ENCODE measurements around the gene CLCN5. TPM values are rescaled to one million over a fixed set of nuclear protein-coding genes. Genes with fewer than 3 reads are reported as not detected.

Gene CLCN5
- total RNA-seq, result 1 to 10 TPM in 1 of 2 experiments, under 1 TPM in 1; 0.61 to 1.6 TPM
- 1.7 TPM for polyA plus RNA-seq (2013, experiment 1 of 2)
- 3.0 TPM for polyA plus RNA-seq (2013, experiment 2 of 2)
- total RNA-seq, result 2.2 to 16.8 (median 6.1) reads per million in 172 experiments

GRCh38 chrX:49922291-49923241, at the start of gene CLCN5:
TSS of gene CLCN5 (plus strand) at chrX:49922596. CDS start at chrX:49925299, 2,703 bp downstream.
- DNase-seq (peak; percentile 85 to 98 (median 94)), ATAC-seq (ENCODE audit: poor library complexity) (peak; percentile 94)
- intact Hi-C loops (cut with DNase I, micrococcal nuclease), result loop anchor here in 1 of 2 experiments (2.0 to 5.0 kb wide), 2 partner anchors 45 to 282 kb away; partner anchors contain the start of genes CCNB3 and USP27X
- no peaks in the 10 kb centered on the region for H3K27me3 ChIP-seq (ENCODE audit: control insufficient read depth in 1 of 2, insufficient read depth in 2 of 2, low read length in 2 of 2)
- no peaks in the 10 kb centered on the region for H3K36me3 ChIP-seq (ENCODE audit: insufficient read depth, low read length)
- H3K4me3 ChIP-seq (ENCODE audit: low read length), result peak within 1 kb of the TSS; percentile 71
- H3K27ac ChIP-seq (ENCODE audit: low read depth in 1 of 2, low read length in 2 of 2), result no peak within 1 kb of the TSS
- no peaks in the 10 kb centered on the region for H3K9me3 Mint-ChIP-seq
- peaks cover 8% of the 10 kb centered on the region for H3K4me1 ChIP-seq (ENCODE audit: insufficient read depth, low read length)
- ChIA-PET CTCF (interaction anchor here (1.1 to 2.9 kb wide), 6 partner anchors 34 to 282 kb away, joined by 3 to 12 read pairs (median 4); partner anchors contain the start of gene USP27X), POLR2A (interaction anchor here (0.7 to 1.2 kb wide), 5 partner anchors 41 to 1473 kb away, joined by 3 to 4 read pairs (median 4); partner anchors contain the start of genes CCNB3 and USP27X)
- peaks cover 6% of the 10 kb centered on the region for H3K36me3 Mint-ChIP-seq (ENCODE audit: low read depth)
- H3K27ac Mint-ChIP-seq, result peak within 1 kb of the TSS; percentile 64
- H3K27me3 Mint-ChIP-seq, result no peaks in the 10 kb centered on the region
- H3K4me3 Mint-ChIP-seq, result peak within 1 kb of the TSS; percentile 89
- TF ChIP-seq CTCF (IDR thresholded peaks at IDR 0.05), result no peak
- peaks cover 12% of the 10 kb centered on the region for H3K4me1 Mint-ChIP-seq (ENCODE audit: low read depth)
- no peaks in the 10 kb centered on the region for H3K9me3 ChIP-seq (ENCODE audit: control insufficient read depth in 1 of 2, insufficient read depth in 1 of 2, low read length in 2 of 2)

- Histone ChIP-seq H3K27ac (ENCODE audit: low read depth in 1 of 2, low read length in 2 of 2) (no peak overlapping the region), H3K4me3 (ENCODE audit: low read length) (no peak overlapping the region), H3K27me3 (ENCODE audit: control insufficient read depth in 1 of 2, insufficient read depth in 2 of 2, low read length in 2 of 2) (no peaks in the 10 kb centered on the region), H3K36me3 (ENCODE audit: insufficient read depth, low read length) (no peaks in the 10 kb centered on the region), H3K9me3 (ENCODE audit: control insufficient read depth in 1 of 2, insufficient read depth in 1 of 2, low read length in 2 of 2) (no peaks in the 10 kb centered on the region), H3K4me1 (ENCODE audit: insufficient read depth, low read length) (peaks cover 28% of the 10 kb centered on the region)
- ChIA-PET CTCF (interaction anchor here (0.7 to 2.0 kb wide), 3 partner anchors 36 to 46 kb away, joined by 3 to 5 read pairs (median 4); partner anchors contain the start of gene CLCN5), POLR2A (interaction anchor here (0.9 kb wide), 1 partner anchor 328 kb away, joined by 3 read pairs; the partner anchor contains the start of gene CCNB3)
- H3K27me3 Mint-ChIP-seq, result no peaks in the 10 kb centered on the region
- peaks cover 26% of the 10 kb centered on the region for H3K4me1 Mint-ChIP-seq (ENCODE audit: low read depth)
- intact Hi-C loops (cut with DNase I, micrococcal nuclease), result loop anchor here (2.0 to 5.0 kb wide), 3 partner anchors 46 to 1199 kb away; partner anchors contain the start of gene CLCN5 (in 1 of the 2)
- peak overlapping the region; percentile 81 for H3K4me3 Mint-ChIP-seq
- DNase-seq (peak in 5 of 14 experiments; percentile 6 to 66 (median 47)), ATAC-seq (ENCODE audit: poor library complexity) (no peak)
- H3K36me3 Mint-ChIP-seq (ENCODE audit: low read depth), result no peaks in the 10 kb centered on the region
- H3K27ac Mint-ChIP-seq, result peak overlapping the region; percentile 85
- peak; percentile 51 for TF ChIP-seq CTCF (IDR thresholded peaks at IDR 0.05)
- no peaks in the 10 kb centered on the region for H3K9me3 Mint-ChIP-seq
Observed at GRCh38 chrX:49876750-49877149, 45.6 kb upstream of the CLCN5 start.

- Histone ChIP-seq H3K36me3 (ENCODE audit: insufficient read depth, low read length) (no peaks in the 10 kb centered on the region), H3K4me3 (ENCODE audit: low read length) (no peak overlapping the region), H3K27me3 (ENCODE audit: control insufficient read depth in 1 of 2, insufficient read depth in 2 of 2, low read length in 2 of 2) (no peaks in the 10 kb centered on the region), H3K27ac (ENCODE audit: low read depth in 1 of 2, low read length in 2 of 2) (no peak overlapping the region), H3K4me1 (ENCODE audit: insufficient read depth, low read length) (peaks cover 28% of the 10 kb centered on the region), H3K9me3 (ENCODE audit: control insufficient read depth in 1 of 2, insufficient read depth in 1 of 2, low read length in 2 of 2) (no peaks in the 10 kb centered on the region)
- Mint-ChIP-seq H3K36me3 (ENCODE audit: low read depth) (no peaks in the 10 kb centered on the region), H3K27me3 (no peaks in the 10 kb centered on the region), H3K9me3 (no peaks in the 10 kb centered on the region), H3K4me1 (ENCODE audit: low read depth) (peaks cover 30% of the 10 kb centered on the region), H3K27ac (peak overlapping the region; percentile 36), H3K4me3 (peak overlapping the region; percentile 6)
- intact Hi-C loops (cut with DNase I, micrococcal nuclease), result loop anchor here (2.0 to 5.0 kb wide), 3 partner anchors 45 to 1200 kb away; partner anchors contain the start of gene CLCN5 (in 1 of the 2)
- TF ChIP-seq CTCF (IDR thresholded peaks at IDR 0.05), result no peak
- ATAC-seq (ENCODE audit: poor library complexity), result no peak
- CTCF ChIA-PET, result interaction anchor here (0.7 to 2.0 kb wide), 3 partner anchors 37 to 45 kb away, joined by 3 to 5 read pairs (median 4); partner anchors contain the start of gene CLCN5
- DNase-seq, result peak in 2 of 14 experiments; percentile 11 to 14
- POLR2A ChIA-PET, result no interaction called here
Observed at GRCh38 chrX:49877397-49878101, 44.8 kb upstream of the CLCN5 start.

All from CD4-positive, alpha-beta T cell (primary cell).